Measurements from ENCODE around the gene ACTBL2. TPM values are rescaled to one million over a fixed set of nuclear protein-coding genes. Genes with fewer than 3 reads are reported as not detected.
"Not testable (repeated sequence)": the region's sequence is repeated elsewhere in the genome, so short reads cannot be mapped to it uniquely, and the experiment has no call there.

The ACTBL2 gene
- polyA plus RNA-seq (2013, experiment 1 of 2; ENCODE audit: insufficient read length) = 0.19 TPM
- polyA plus RNA-seq (2013, experiment 2 of 2; ENCODE audit: insufficient read length) = 0.43 TPM

GRCh38 chr5:57482671-57483106, at the start of gene ACTBL2:
ACTBL2 (minus strand) TSS chr5:57482811; CDS start chr5:57482707, 104 bp downstream.
- DNase-seq = peak; percentile 85

- DNase-seq = no peak
Observed at GRCh38 chr5:57531333-57531732, 48.7 kb upstream of the ACTBL2 start.

- no peak for DNase-seq
Observed at GRCh38 chr5:57529864-57530263, 47.3 kb upstream of the ACTBL2 start.

- DNase-seq = no peak
Observed at GRCh38 chr5:57527870-57528269, 45.3 kb upstream of the ACTBL2 start.

- DNase-seq = no peak
Observed at GRCh38 chr5:57524348-57525060, 41.9 kb upstream of the ACTBL2 start.

- DNase-seq = not testable (repeated sequence)
Observed at GRCh38 chr5:57522477-57522876, 39.9 kb upstream of the ACTBL2 start.

- DNase-seq = not testable (repeated sequence)
Observed at GRCh38 chr5:57518415-57518814, 35.8 kb upstream of the ACTBL2 start.

- no peak for DNase-seq
Observed at GRCh38 chr5:57517250-57517649, 34.6 kb upstream of the ACTBL2 start.

GRCh38 chr5:57513785-57514184, 31.2 kb upstream of the ACTBL2 start:
- peak; percentile 16 for DNase-seq

GRCh38 chr5:57511321-57511720, 28.7 kb upstream of the ACTBL2 start:
- DNase-seq = no peak

GRCh38 chr5:57509501-57510260, 27.1 kb upstream of the ACTBL2 start:
- DNase-seq = no peak

GRCh38 chr5:57508211-57508610, 25.6 kb upstream of the ACTBL2 start:
- DNase-seq = no peak

- DNase-seq = peak; percentile 31
Observed at GRCh38 chr5:57505272-57506200, 22.9 kb upstream of the ACTBL2 start.

- no peak for DNase-seq
Observed at GRCh38 chr5:57504357-57504756, 21.7 kb upstream of the ACTBL2 start.

- DNase-seq = no peak
Observed at GRCh38 chr5:57503433-57503832, 20.8 kb upstream of the ACTBL2 start.

GRCh38 chr5:57501414-57502201, 19.0 kb upstream of the ACTBL2 start:
- DNase-seq = peak; percentile 52

GRCh38 chr5:57499262-57500050, 16.8 kb upstream of the ACTBL2 start:
- peak; percentile 54 for DNase-seq

GRCh38 chr5:57497733-57498132, 15.1 kb upstream of the ACTBL2 start:
- DNase-seq = no peak

GRCh38 chr5:57495285-57496086, 12.9 kb upstream of the ACTBL2 start:
- DNase-seq = no peak
